ENCODE measurements around the gene PARN.
A peak's percentile ranks its signal among the peaks of the same experiment; 100 is the strongest.
"Not testable (repeated sequence)": the region's sequence is repeated elsewhere in the genome, so short reads cannot be mapped to it uniquely, and the experiment has no call there.

PARN gene

DNA sequence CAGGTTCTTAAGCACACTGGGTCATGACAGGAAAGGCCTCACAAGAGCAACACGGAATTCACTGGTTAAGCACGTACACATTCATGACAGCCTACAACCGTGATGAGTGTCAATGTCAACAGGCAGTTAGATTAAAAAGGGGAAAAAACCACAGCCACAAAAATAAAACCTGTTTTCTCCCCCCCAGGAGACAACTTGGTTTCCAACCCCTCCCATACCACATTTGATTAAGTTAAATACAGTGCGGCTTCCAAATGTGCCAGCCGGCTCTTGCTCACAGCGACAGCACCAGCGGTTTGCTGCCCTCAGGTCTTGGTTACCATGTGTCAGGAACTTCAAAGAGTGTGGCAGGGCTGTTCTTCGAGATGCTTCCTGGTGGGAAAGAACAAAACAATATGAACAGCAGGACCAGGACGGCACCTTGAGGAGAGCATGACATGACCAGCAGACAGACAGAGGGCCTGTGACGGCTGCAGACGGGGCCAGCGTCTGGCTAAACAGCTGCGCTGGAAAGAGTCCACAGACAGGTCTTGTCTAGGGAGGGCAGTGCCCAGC lies 193.6 kb downstream of the PARN start:
- peaks cover 33% of the 10 kb centered on the region for H3K36me3 Mint-ChIP-seq (ENCODE audit: low read depth)
- TF ChIP-seq, protein P1, sequence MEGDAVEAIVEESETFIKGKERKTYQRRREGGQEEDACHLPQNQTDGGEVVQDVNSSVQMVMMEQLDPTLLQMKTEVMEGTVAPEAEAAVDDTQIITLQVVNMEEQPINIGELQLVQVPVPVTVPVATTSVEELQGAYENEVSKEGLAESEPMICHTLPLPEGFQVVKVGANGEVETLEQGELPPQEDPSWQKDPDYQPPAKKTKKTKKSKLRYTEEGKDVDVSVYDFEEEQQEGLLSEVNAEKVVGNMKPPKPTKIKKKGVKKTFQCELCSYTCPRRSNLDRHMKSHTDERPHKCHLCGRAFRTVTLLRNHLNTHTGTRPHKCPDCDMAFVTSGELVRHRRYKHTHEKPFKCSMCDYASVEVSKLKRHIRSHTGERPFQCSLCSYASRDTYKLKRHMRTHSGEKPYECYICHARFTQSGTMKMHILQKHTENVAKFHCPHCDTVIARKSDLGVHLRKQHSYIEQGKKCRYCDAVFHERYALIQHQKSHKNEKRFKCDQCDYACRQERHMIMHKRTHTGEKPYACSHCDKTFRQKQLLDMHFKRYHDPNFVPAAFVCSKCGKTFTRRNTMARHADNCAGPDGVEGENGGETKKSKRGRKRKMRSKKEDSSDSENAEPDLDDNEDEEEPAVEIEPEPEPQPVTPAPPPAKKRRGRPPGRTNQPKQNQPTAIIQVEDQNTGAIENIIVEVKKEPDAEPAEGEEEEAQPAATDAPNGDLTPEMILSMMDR (IDR thresholded peaks at IDR 0.05; ENCODE audit: unreplicated experiment in 3 of 3) = no peak
- H3K27me3 Mint-ChIP-seq (ENCODE audit: low read depth) = no peaks in the 10 kb centered on the region
- peaks cover 3% of the 10 kb centered on the region for H3K9me3 Mint-ChIP-seq
- peak overlapping the region in 2 of 3 experiments; percentile 59 to 66 for H3K4me3 Mint-ChIP-seq
- H3K27ac Mint-ChIP-seq = peak overlapping the region; percentile 65 to 86 (median 81)
- peaks cover 48% of the 10 kb centered on the region for H3K4me1 Mint-ChIP-seq

DNA sequence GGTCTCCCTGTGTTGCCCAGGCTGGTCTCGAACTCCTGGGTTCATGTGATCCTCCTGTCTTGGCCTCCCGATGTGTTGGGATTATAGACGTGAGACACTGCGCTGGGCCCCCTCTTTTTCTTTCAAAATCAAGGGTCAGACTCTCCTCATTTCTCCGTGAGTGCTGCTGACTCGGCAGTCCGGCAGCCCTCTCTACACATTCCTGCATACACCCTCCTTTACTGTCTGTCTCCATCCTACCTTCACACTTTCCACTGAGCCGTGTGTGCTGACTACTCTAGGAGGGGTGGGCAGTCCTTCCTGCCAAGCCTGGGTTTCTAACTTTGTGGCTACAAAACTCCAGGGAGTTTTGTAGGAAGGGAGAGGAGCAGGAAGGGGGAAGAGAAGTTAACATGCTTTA lies 195.2 kb downstream of the PARN start:
- Mint-ChIP-seq H3K27me3 (ENCODE audit: low read depth) (no peaks in the 10 kb centered on the region), H3K36me3 (ENCODE audit: low read depth) (peaks cover 38% of the 10 kb centered on the region), H3K9me3 (peaks cover 3% of the 10 kb centered on the region), H3K4me3 (no peak overlapping the region), H3K4me1 (peaks cover 41% of the 10 kb centered on the region), H3K27ac (peak overlapping the region; percentile 15 to 81 (median 65))
- TF ChIP-seq, protein P1 (IDR thresholded peaks at IDR 0.05; ENCODE audit: unreplicated experiment in 3 of 3) = no peak

- peak overlapping the region in 1 of 3 experiments; percentile 78 for H3K27ac Mint-ChIP-seq
- H3K4me3 Mint-ChIP-seq, H3K9me3 Mint-ChIP-seq: not testable (repeated sequence)
Observed at GRCh38 chr16:14428971-14429637, 201.0 kb downstream of the PARN start.

GRCh38 chr16:14428043-14428442 lies 202.0 kb downstream of the PARN start:
- Mint-ChIP-seq H3K9me3 (no peaks in the 10 kb centered on the region), H3K4me3 (no peak overlapping the region), H3K36me3 (ENCODE audit: low read depth) (peaks cover 17% of the 10 kb centered on the region), H3K27ac (peak overlapping the region in 1 of 3 experiments; percentile 6), H3K4me1 (peaks cover 4% of the 10 kb centered on the region), H3K27me3 (ENCODE audit: low read depth) (no peaks in the 10 kb centered on the region)
- TF ChIP-seq, protein P1 (IDR thresholded peaks at IDR 0.05; ENCODE audit: unreplicated experiment in 3 of 3) = no peak

More at GRCh38 chr16:14428971-14429637, 201.0 kb downstream of the PARN start:
- H3K27me3 Mint-ChIP-seq (ENCODE audit: low read depth); H3K4me1 Mint-ChIP-seq: not testable (repeated sequence)
- H3K36me3 Mint-ChIP-seq (ENCODE audit: low read depth) = peaks cover 19% of the 10 kb centered on the region

- H3K27me3 Mint-ChIP-seq (ENCODE audit: low read depth) = peaks cover 2% of the 10 kb centered on the region
- H3K4me1 Mint-ChIP-seq = peaks cover 4% of the 10 kb centered on the region
- TF ChIP-seq, protein P1 (IDR thresholded peaks at IDR 0.05; ENCODE audit: unreplicated experiment in 3 of 3) = no peak
- H3K9me3 Mint-ChIP-seq = no peaks in the 10 kb centered on the region
- H3K27ac Mint-ChIP-seq = no peak overlapping the region
- peaks cover 18% of the 10 kb centered on the region for H3K36me3 Mint-ChIP-seq (ENCODE audit: low read depth)
- no peak overlapping the region for H3K4me3 Mint-ChIP-seq
Observed at GRCh38 chr16:14427371-14427948, 202.6 kb downstream of the PARN start.

- TF ChIP-seq, protein P1 (IDR thresholded peaks at IDR 0.05; ENCODE audit: unreplicated experiment in 3 of 3) = no peak
- Mint-ChIP-seq H3K27me3 (ENCODE audit: low read depth) (peaks cover 9% of the 10 kb centered on the region), H3K4me3 (no peak overlapping the region), H3K4me1 (peaks cover 15% of the 10 kb centered on the region), H3K27ac (no peak overlapping the region), H3K36me3 (ENCODE audit: low read depth) (peaks cover 7% of the 10 kb centered on the region), H3K9me3 (no peaks in the 10 kb centered on the region)
Observed at GRCh38 chr16:14424595-14424994, 205.5 kb downstream of the PARN start.

All from nephron (organoid).